GF-D8 (cell line): ENCODE results near the gene SOX21.
"Not testable (repeated sequence)": the region's sequence is repeated elsewhere in the genome, so short reads cannot be mapped to it uniquely, and the experiment has no call there.

Experiments used
- DNase-seq: peaks from one replicate; lab custom pipeline; 2025; lab: John Stamatoyannopoulos, UW

The SOX21 gene

GRCh38 chr13:94712287-94712811, at the start of gene SOX21:
Gene SOX21 (minus strand): TSS chr13:94712545. CDS start chr13:94712049, 496 bp downstream.
- DNase-seq, result no peak

- DNase-seq, result no peak
These were observed 49.1 kb upstream of the SOX21 start for GRCh38 chr13:94761407-94761806.

- no peak for DNase-seq
These were observed 46.9 kb upstream of the SOX21 start for GRCh38 chr13:94759120-94759728.

GRCh38 chr13:94758436-94758960, 46.2 kb upstream of the SOX21 start:
- DNase-seq, result no peak

GRCh38 chr13:94753327-94753726, 41.0 kb upstream of the SOX21 start:
- DNase-seq, result no peak

GRCh38 chr13:94749162-94749561, 36.8 kb upstream of the SOX21 start:
- no peak for DNase-seq

- DNase-seq, result no peak
These were observed 26.9 kb upstream of the SOX21 start for GRCh38 chr13:94739235-94739634.

GRCh38 chr13:94731028-94731427, 18.7 kb upstream of the SOX21 start:
- DNase-seq, result no peak

GRCh38 chr13:94729941-94730340, 17.6 kb upstream of the SOX21 start:
- DNase-seq, result not testable (repeated sequence)

GRCh38 chr13:94726425-94726824, 14.1 kb upstream of the SOX21 start:
- DNase-seq, result no peak

GRCh38 chr13:94722609-94723345, 10.4 kb upstream of the SOX21 start:
- DNase-seq, result no peak

- not testable (repeated sequence) for DNase-seq
These were observed 6.4 kb upstream of the SOX21 start for GRCh38 chr13:94718697-94719096.

- no peak for DNase-seq
These were observed 5.6 kb upstream of the SOX21 start for GRCh38 chr13:94717916-94718315.

- DNase-seq, result no peak
These were observed 3.7 kb upstream of the SOX21 start for GRCh38 chr13:94716016-94716415.

GRCh38 chr13:94713561-94714182, 1.3 kb upstream of the SOX21 start:
- no peak for DNase-seq

- no peak for DNase-seq
These were observed 641 bp upstream of the SOX21 start for GRCh38 chr13:94712812-94713560.

- DNase-seq, result no peak
These were observed 621 bp downstream of the SOX21 start for GRCh38 chr13:94711561-94712286.

GRCh38 chr13:94710881-94711560, 1.3 kb downstream of the SOX21 start:
- DNase-seq, result no peak

- no peak for DNase-seq
These were observed 2.1 kb downstream of the SOX21 start for GRCh38 chr13:94710065-94710781.
